ENCODE data around the gene BANP.
"Not testable (repeated sequence)": the region's sequence is repeated elsewhere in the genome, so short reads cannot be mapped to it uniquely, and the experiment has no call there.

DNA sequence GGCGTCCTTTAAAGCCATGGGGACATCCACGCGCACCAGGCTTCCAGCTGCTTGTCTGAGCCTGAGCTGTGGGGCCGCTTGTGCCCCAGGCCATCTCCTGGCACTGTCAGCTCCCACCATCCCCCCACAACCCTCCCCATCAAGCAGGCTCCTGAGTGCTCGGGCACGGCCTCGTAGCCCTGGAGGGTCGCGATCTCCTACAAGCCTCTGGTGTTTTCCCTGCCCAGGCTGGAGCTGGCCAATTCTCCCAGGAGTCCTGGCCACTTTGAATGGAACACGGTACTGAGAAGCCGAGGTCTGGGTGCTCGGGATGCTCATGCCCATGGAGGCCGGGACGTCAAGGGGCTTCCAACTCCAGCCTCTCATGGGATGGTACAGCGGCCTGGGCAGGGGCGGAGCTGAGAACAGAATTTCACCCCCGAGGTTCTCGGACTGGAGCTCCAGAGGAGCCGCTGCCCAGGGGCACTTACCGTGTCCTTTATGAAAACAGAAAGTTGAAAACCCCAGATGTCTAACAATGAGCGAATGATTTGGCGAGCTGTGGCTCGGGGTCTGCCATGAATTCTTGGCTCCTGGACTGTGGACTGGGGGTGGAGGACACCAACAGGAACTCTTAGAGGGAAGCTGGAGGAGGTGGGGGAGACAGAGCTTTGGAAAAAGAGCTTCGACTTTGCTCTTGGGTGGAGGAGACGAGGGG is 142.5 kb downstream of the BANP start:
- TF ChIP-seq POLR2A (IDR thresholded peaks at IDR 0.05; ENCODE audit: low read length); GATA1 (IDR thresholded peaks at IDR 0.05; ENCODE audit: low read depth, low read length): not testable (repeated sequence)

Data from erythroblast (primary cell).